ENCODE measurements around the gene PHOX2A. TPM values are rescaled to one million over a fixed set of nuclear protein-coding genes. Genes with fewer than 3 reads are reported as not detected.
"Not testable (repeated sequence)": the region's sequence is repeated elsewhere in the genome, so short reads cannot be mapped to it uniquely, and the experiment has no call there.

PHOX2A gene
- total RNA-seq, 1 donor from 2014 or later, result not detected

- Histone ChIP-seq H3K36me3 (no peaks in the 10 kb centered on the region), H3K27me3 (no peaks in the 10 kb centered on the region), H3K27ac (no peak overlapping the region), H3K9me3 (peaks cover 0 to 10% of the 10 kb centered on the region in 2 donors), H3K4me3 (no peak overlapping the region), H3K4me1 (no peaks in the 10 kb centered on the region)
- intact Hi-C loops (cut with DNase I), result no loop called here
- no peak for DNase-seq (ENCODE audit: low spot score in 2 of 2)
- TF ChIP-seq, protein P1, sequence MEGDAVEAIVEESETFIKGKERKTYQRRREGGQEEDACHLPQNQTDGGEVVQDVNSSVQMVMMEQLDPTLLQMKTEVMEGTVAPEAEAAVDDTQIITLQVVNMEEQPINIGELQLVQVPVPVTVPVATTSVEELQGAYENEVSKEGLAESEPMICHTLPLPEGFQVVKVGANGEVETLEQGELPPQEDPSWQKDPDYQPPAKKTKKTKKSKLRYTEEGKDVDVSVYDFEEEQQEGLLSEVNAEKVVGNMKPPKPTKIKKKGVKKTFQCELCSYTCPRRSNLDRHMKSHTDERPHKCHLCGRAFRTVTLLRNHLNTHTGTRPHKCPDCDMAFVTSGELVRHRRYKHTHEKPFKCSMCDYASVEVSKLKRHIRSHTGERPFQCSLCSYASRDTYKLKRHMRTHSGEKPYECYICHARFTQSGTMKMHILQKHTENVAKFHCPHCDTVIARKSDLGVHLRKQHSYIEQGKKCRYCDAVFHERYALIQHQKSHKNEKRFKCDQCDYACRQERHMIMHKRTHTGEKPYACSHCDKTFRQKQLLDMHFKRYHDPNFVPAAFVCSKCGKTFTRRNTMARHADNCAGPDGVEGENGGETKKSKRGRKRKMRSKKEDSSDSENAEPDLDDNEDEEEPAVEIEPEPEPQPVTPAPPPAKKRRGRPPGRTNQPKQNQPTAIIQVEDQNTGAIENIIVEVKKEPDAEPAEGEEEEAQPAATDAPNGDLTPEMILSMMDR (IDR thresholded peaks at IDR 0.05), result no peak
Measured at GRCh38 chr11:72208281-72208680, 35.7 kb downstream of the PHOX2A start.

DNA sequence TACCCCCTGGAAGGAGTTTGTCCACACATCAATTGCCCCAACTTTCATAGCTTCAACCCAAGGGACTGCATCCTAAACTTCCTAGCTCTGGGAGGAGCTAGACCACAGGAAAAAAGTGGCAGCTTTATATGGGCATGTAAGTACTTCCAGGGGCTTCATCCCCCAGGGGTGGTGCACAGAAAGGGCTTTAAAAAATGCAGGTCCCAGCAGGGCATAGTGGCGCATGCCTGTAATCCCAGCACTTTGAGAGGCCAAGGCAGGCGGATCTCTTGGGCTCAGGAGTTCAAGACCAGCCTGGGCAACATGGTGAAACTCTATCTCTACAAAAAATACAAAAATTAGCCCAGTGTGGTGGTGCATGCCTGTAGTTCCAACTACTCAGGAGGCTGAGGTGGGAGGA is 37.2 kb downstream of the PHOX2A start:
- H3K4me1 ChIP-seq; H3K27ac ChIP-seq; H3K27me3 ChIP-seq; DNase-seq (ENCODE audit: low spot score in 2 of 2); H3K36me3 ChIP-seq; intact Hi-C loops (cut with DNase I); H3K4me3 ChIP-seq: not testable (repeated sequence)
- peaks cover 0 to 10% of the 10 kb centered on the region in 2 donors for H3K9me3 ChIP-seq

- Histone ChIP-seq H3K27ac (no peak overlapping the region), H3K27me3 (no peaks in the 10 kb centered on the region), H3K9me3 (peaks cover 0 to 4% of the 10 kb centered on the region in 2 donors), H3K4me3 (no peak overlapping the region), H3K36me3 (no peaks in the 10 kb centered on the region), H3K4me1 (no peaks in the 10 kb centered on the region)
- DNase-seq (ENCODE audit: low spot score in 2 of 2), result no peak
- TF ChIP-seq, protein P1 (IDR thresholded peaks at IDR 0.05), result no peak
- intact Hi-C loops (cut with DNase I), result no loop called here
Measured at GRCh38 chr11:72204886-72205285, 39.1 kb downstream of the PHOX2A start.

GRCh38 chr11:72203163-72203562 is 40.8 kb downstream of the PHOX2A start:
- Histone ChIP-seq H3K36me3 (no peaks in the 10 kb centered on the region), H3K4me3 (no peak overlapping the region), H3K4me1 (no peaks in the 10 kb centered on the region), H3K27ac (no peak overlapping the region), H3K9me3 (no peaks in the 10 kb centered on the region), H3K27me3 (no peaks in the 10 kb centered on the region)
- intact Hi-C loops (cut with DNase I), result no loop called here
- TF ChIP-seq, protein P1 (IDR thresholded peaks at IDR 0.05), result no peak
- DNase-seq (ENCODE audit: low spot score in 2 of 2), result no peak

- no peak overlapping the region for H3K27ac ChIP-seq
- H3K4me1 ChIP-seq, result no peaks in the 10 kb centered on the region
- no peaks in the 10 kb centered on the region for H3K27me3 ChIP-seq
- TF ChIP-seq, protein P1 (IDR thresholded peaks at IDR 0.05), result no peak
- H3K36me3 ChIP-seq, result no peaks in the 10 kb centered on the region
- H3K9me3 ChIP-seq, result no peaks in the 10 kb centered on the region
- no peak overlapping the region for H3K4me3 ChIP-seq
- DNase-seq (ENCODE audit: low spot score in 2 of 2), result no peak
- intact Hi-C loops (cut with DNase I), result no loop called here
Measured at GRCh38 chr11:72202571-72202970, 41.4 kb downstream of the PHOX2A start.

DNA sequence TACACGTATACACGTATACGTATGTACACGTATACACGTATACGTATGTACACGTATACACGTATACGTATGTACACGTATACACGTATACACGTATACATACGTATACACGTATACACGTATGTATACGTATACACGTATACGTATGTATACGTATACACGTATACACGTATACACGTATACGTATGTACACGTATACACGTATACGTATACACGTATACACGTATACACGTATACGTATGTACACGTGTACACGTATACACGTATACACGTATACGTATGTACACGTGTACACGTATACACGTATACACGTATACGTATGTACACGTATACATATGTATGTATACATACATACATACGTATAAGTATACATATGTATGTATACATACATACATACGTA is 42.5 kb downstream of the PHOX2A start:
- H3K27ac ChIP-seq; H3K4me3 ChIP-seq; H3K36me3 ChIP-seq; H3K4me1 ChIP-seq; H3K27me3 ChIP-seq; intact Hi-C loops (cut with DNase I); DNase-seq (ENCODE audit: low spot score in 2 of 2); H3K9me3 ChIP-seq: not testable (repeated sequence)

Measured in ascending aorta (tissue), 2 donors.